HG03521 (cell line): ENCODE results near the gene NPY4R2.
A peak's percentile ranks its signal among the peaks of the same experiment; 100 is the strongest.
"Not testable (repeated sequence)": the region's sequence is repeated elsewhere in the genome, so short reads cannot be mapped to it uniquely, and the experiment has no call there.

Source experiments
- ATAC-seq: cut with Tn5 transposase; IDR thresholded peaks from one replicate; pipeline ENCODE4 v1.9.1; 2021; ENCODE audit warnings: mild to moderate bottlenecking, moderate library complexity; ENCODE audit not compliant: unreplicated experiment

The NPY4R2 gene

GRCh38 chr10:47928225-47928624 lies 9.8 kb downstream of the NPY4R2 start:
- not testable (repeated sequence) for ATAC-seq

DNA sequence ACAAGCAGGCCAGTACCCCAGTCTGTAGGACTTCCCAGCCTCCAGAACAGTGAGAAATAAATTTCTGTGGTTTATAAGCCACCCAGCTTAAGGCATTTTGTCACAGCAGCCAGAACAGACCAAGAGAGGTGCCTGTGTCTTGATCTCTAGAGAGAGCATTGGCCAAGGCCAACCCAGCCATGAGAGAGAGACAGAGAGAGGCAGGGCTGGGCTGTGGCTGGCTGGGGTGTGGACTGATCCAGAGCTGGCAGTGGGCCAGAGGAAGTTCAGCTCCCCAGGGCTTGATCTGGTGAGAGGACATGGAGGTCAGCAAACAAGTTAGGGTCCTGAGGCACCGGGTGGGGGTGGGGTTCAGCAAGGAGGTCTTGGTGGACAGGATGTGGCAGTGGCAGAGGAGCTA lies 14.4 kb downstream of the NPY4R2 start:
- ATAC-seq, result not testable (repeated sequence)

GRCh38 chr10:47933462-47933861 lies 15.0 kb downstream of the NPY4R2 start:
- ATAC-seq, result not testable (repeated sequence)

GRCh38 chr10:47936772-47937228 lies 18.3 kb downstream of the NPY4R2 start:
- not testable (repeated sequence) for ATAC-seq

- not testable (repeated sequence) for ATAC-seq
Measured at GRCh38 chr10:47937634-47938033, 19.2 kb downstream of the NPY4R2 start.

DNA sequence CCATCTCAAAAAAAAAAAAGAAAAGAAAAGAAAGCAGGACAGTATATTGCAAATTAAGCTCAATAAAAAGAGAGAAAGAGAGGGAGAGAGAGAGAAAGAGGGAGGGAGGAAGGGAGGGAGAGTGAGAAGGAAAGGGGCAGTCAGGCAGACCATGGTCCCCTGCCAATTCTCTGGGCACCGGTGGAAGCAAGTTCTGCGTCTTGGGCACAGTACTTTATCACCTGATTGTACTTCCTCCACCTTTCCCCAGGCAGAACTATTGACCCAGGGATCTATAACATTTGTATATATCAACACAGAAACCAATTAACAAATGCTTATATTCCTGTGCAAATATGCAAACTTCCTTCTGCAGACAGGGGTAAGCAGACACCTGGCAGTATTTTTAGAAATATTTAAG lies 22.4 kb downstream of the NPY4R2 start:
- ATAC-seq, result not testable (repeated sequence)

- not testable (repeated sequence) for ATAC-seq
Measured at GRCh38 chr10:47941379-47941778, 22.9 kb downstream of the NPY4R2 start.

DNA sequence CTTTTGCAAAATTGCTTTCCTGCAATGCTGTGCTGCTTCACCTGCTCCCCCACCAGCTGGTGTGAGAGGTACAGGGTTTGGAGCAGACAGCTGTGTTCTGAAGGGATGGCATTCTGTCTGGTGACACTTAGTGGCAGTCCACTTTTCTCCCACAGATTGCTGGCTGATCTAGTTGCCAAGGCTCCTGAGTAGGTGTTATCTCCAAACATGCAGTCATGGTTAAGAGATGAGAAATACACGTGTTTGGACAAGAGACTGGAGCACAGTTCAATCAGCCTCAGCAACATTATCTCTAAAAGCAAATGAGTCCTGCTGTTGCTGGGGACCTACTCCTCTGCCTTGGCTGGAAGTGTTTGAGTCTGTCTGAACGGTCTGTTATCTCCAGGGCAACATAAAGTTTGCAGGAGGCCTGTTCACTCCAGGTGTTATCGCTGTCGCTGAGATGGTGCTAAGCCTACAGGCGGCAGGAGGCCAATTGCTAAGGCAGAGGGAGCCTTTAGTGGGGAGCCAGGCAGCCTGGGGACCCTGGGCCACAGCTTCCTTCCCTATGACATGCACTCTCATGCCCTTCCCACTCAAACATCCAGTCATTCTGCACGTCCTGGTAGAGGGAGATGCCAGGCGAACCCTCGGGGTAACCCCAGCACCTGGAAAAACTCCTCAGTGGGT lies 24.0 kb downstream of the NPY4R2 start:
- not testable (repeated sequence) for ATAC-seq

GRCh38 chr10:47943328-47943727 lies 24.9 kb downstream of the NPY4R2 start:
- ATAC-seq, result not testable (repeated sequence)

- ATAC-seq, result not testable (repeated sequence)
Measured at GRCh38 chr10:47947424-47947823, 29.0 kb downstream of the NPY4R2 start.

- ATAC-seq, result not testable (repeated sequence)
Measured at GRCh38 chr10:47957158-47957557, 38.7 kb downstream of the NPY4R2 start.

GRCh38 chr10:47959677-47960076 lies 41.2 kb downstream of the NPY4R2 start:
- ATAC-seq, result not testable (repeated sequence)

DNA sequence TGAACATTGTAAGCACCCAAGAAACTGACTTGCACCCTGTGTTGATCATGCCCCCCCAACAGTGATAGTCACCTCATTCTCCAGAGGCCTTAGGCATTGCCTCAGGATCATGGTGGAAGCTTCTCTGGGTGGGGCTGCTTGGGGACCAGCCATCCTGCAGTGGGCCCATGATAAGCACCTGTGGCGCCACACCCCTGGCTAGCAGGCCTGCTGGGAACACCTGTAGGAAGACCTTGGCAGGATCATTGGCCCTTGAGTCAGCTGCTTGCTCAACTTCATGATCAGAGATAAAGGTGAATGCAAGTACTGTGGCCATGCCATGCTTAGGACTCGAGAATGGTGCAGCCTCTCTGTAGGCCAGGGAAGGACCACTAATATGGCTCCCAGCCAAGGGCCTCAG lies 42.2 kb downstream of the NPY4R2 start:
- not testable (repeated sequence) for ATAC-seq

DNA sequence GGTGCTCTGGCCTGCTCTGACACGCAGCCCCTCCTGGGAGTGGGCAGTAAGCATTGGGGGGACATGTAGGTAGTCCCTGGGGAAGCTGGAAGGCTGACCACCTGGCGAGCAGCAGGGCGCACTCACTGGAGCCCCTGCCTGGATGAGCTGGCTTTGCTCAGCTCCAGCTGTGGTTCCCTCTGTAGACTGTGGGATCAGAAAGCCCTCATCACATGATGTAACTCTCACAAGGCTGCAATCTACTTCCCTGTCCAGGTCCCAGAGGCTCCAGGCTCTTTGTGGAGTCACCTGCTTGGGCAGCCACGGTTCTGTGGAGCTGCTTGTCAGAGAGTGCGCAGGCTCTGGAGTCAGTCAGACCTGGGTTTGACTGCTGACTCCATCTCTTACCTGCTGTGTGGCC lies 44.3 kb downstream of the NPY4R2 start:
- not testable (repeated sequence) for ATAC-seq

DNA sequence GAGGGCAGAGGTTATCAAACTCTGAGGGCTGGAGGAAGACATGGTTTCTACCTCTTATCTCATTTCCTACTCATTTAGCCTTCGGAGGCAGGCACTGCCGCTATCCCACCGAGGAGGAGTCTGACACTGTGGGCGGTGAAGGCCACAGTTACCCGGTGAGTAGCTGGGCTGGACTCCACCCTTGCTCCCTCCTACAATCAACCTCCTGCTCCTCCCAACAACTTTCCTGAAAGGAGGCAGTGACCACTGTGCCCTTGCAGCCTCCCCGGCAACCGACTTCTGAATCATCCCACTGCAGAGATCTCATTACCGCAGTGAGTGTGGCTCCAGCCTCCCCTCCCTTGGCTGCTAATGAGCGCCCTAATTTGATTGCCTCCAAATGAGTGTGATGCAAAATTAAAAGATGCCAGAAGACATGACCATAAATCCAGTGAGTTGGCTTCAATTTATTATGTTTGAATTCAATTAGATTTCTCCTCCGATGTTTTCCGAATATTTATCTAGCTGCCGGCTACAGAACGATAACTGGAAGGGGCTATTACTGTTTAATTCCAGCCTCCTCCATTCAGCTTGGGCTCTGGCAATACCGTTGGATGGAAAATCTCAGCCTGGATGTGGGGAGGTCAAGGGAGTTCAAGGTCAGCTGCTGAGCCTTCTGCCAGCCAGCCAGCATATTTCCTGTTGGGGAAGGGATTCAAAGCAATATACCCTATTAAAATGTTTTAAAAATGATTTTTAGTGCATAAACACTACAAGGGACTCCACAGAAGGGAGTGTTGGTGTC lies 46.0 kb downstream of the NPY4R2 start:
- not testable (repeated sequence) for ATAC-seq

- ATAC-seq, result peak; percentile 58
Measured at GRCh38 chr10:47968988-47969387, 50.5 kb downstream of the NPY4R2 start.

GRCh38 chr10:47970047-47970446 lies 51.6 kb downstream of the NPY4R2 start:
- not testable (repeated sequence) for ATAC-seq

DNA sequence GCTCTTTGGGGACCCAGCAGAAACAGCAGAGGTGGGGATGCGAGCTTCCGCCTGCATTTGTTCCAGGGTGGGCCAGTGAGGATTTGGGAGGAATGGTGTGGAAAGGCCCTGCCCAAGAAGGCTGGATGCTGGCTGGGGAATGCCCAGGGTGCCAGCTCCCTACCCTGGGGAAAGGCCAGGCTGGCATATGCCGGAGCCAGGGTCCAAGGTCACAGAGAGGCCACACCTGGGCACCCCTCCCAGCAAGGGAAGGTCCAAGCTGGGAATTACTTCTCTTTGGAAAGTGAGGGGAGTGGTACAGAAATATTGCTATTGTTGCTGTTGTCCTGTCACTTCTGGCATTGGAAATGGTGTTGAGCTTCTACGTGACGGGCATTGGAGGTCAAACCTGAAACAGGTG lies 53.1 kb downstream of the NPY4R2 start:
- not testable (repeated sequence) for ATAC-seq

- not testable (repeated sequence) for ATAC-seq
Measured at GRCh38 chr10:47972077-47972476, 53.6 kb downstream of the NPY4R2 start.
